Measurements from ENCODE around the gene COX19. TPM values are rescaled to one million over a fixed set of nuclear protein-coding genes. Genes with fewer than 3 reads are reported as not detected.
"Not testable (repeated sequence)": the region's sequence is repeated elsewhere in the genome, so short reads cannot be mapped to it uniquely, and the experiment has no call there.

Gene COX19
- total RNA-seq, 2 donors from 2014 or later, result 7.2 to 18.1 TPM

DNA sequence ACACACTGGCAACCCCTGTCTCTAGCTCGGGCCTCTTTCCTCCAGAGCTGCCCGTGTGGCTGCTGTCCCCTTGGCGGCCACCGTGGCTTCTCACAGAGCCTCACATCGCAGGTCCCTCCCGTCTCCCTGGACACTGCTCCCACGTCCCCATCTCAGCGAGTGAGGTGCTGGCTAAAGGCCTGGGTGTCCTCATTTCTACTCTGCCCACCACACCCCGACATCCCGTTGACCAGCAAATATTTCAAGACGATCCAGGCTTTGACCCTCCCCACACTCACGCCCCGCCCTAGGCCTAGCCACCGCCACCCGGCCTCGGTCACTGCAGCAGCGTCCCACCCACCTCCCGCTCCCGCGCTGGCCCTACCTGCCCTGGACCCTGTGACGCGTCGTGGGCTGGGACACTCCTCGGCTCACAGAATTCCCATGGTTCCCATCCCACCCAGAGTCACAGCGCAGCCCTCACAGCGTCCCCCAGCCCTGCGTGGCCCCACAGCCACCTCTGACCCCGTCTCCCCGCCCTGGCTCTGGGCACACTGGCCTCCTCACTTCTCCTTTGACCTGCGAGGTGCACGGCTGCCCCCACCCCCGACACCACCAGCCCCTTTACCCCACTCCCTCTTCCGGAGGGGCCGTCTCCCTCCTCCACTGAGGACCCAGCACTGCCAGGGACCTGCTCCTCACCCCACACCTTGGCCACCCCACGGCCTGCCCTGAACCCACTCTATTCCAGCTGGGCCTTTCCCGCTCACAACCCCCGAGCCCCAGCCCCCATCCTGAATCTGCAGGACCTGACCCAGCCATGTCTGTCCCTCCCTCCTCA is 27.7 kb downstream of the COX19 start:
- H3K27me3 ChIP-seq (replicated peaks; ENCODE audit: insufficient read depth), result no peaks in the 10 kb centered on the region
- ATAC-seq (ENCODE audit: insufficient number of reproducible peaks, low FRiP score, low read depth) (no peak), DNase-seq (ENCODE audit: low spot score) (no peak)
- H3K4me1 ChIP-seq (ENCODE audit: control insufficient read depth in 1 of 2, low read depth in 2 of 2), result no peaks in the 10 kb centered on the region
- TF ChIP-seq, protein P1, sequence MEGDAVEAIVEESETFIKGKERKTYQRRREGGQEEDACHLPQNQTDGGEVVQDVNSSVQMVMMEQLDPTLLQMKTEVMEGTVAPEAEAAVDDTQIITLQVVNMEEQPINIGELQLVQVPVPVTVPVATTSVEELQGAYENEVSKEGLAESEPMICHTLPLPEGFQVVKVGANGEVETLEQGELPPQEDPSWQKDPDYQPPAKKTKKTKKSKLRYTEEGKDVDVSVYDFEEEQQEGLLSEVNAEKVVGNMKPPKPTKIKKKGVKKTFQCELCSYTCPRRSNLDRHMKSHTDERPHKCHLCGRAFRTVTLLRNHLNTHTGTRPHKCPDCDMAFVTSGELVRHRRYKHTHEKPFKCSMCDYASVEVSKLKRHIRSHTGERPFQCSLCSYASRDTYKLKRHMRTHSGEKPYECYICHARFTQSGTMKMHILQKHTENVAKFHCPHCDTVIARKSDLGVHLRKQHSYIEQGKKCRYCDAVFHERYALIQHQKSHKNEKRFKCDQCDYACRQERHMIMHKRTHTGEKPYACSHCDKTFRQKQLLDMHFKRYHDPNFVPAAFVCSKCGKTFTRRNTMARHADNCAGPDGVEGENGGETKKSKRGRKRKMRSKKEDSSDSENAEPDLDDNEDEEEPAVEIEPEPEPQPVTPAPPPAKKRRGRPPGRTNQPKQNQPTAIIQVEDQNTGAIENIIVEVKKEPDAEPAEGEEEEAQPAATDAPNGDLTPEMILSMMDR (IDR thresholded peaks at IDR 0.05), result no peak
- no peak overlapping the region for H3K27ac ChIP-seq
- H3K9me3 ChIP-seq, result no peaks in the 10 kb centered on the region
- no peaks in the 10 kb centered on the region for H3K36me3 ChIP-seq
- no peak overlapping the region for H3K4me3 ChIP-seq

DNA sequence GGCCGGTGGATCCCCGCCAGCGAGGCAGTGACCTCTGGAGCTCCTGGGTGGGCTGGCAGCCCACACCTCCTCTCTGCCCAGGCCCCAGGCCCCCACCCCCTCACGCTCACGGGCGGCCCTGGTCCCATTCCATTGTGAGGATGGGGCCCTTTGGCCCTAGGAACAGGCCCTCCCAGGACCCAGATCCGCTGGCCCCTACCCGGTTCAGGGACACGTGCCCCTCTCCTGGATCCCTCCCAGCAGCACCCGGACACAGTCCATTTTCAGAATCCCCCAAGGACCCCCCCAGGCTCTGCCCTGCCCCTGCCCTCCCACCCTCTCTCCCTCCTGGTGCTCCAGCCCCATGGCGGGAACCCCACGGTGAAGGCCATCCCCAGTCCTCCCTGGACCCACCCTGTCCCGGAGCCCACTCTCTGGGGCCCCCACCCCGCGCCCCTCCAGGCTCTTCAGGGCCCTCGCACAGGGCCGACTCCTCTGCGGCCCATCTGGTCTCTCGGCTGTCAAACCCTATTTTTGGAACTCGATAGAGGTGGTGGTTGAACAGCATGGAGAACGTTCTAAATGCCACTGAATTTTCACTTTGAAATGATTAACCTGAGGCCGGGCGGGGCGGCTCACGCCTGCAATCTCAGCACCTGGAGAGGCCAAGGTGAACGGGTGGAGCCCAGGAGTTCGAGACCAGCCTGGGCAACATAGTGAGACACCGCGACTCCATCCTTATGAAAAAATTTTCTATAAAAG is 28.9 kb downstream of the COX19 start:
- Histone ChIP-seq H3K9me3 (no peaks in the 10 kb centered on the region), H3K27ac (no peak overlapping the region), H3K4me3 (no peak overlapping the region), H3K4me1 (ENCODE audit: control insufficient read depth in 1 of 2, low read depth in 2 of 2) (no peaks in the 10 kb centered on the region), H3K27me3 (replicated peaks; ENCODE audit: insufficient read depth) (no peaks in the 10 kb centered on the region), H3K36me3 (no peaks in the 10 kb centered on the region)
- ATAC-seq (ENCODE audit: insufficient number of reproducible peaks, low FRiP score, low read depth) (no peak), DNase-seq (ENCODE audit: low spot score) (no peak)
- TF ChIP-seq, protein P1 (IDR thresholded peaks at IDR 0.05), result no peak

DNA sequence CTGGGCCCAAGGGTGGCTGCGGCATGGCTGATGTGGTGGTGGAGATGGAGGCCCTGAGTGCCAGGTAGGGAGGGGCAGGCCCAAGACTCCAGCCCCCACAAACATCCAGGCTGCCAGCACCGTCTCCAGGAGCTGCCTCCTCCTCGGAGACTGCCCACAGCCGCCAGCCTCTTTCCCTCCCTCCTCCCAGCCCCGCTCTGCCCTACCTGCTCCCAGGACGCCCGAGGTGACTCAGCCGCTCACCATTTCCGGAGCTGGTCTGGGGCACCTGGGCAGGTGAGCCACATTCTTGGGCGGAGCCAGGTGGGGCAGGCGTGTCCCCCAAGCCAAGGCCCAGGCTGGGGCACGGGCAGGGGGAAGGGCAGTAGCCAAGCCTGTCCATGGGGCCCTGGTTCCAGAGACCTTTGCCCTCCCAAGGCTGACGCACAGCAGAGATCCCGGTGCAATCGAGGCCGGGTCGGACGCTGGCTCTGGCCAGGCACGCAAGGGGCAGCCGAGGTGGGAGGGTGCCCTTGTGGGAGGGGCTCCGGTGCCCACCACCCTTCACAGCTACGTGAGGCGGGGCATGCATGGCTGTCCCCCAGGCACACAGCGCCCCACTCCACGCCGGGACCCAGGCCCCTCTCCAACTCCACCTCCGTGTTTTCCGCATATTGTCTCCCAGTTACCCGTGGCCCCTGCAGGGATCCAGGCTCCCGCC is 29.6 kb downstream of the COX19 start:
- ATAC-seq (ENCODE audit: insufficient number of reproducible peaks, low FRiP score, low read depth) (no peak), DNase-seq (ENCODE audit: low spot score) (no peak)
- no peak overlapping the region for H3K4me3 ChIP-seq
- H3K27me3 ChIP-seq (replicated peaks; ENCODE audit: insufficient read depth), result no peaks in the 10 kb centered on the region
- H3K4me1 ChIP-seq (ENCODE audit: control insufficient read depth in 1 of 2, low read depth in 2 of 2), result no peaks in the 10 kb centered on the region
- H3K36me3 ChIP-seq, result no peaks in the 10 kb centered on the region
- H3K9me3 ChIP-seq, result no peaks in the 10 kb centered on the region
- TF ChIP-seq, protein P1 (IDR thresholded peaks at IDR 0.05), result no peak
- H3K27ac ChIP-seq, result no peak overlapping the region

DNA sequence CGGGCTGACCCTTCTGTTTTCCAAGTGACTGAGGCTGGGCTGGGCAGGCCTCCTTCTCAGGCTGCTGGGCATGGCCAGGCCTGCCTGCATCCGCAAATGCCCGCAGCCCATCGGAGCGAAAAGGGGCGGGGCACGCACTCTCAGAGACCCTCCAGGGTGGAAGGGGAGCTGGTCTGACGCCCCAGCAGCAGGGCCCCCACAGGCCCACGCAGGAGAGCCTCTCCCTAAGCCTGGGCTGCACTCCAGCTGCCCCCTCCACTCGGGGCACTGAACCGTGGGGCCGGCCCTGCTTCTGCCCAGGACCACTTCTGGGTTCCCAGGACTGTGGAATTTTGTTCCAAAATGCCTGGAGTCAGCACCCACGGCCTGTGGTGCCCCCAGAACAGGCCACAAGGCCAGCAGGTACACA is 30.2 kb downstream of the COX19 start:
- ATAC-seq (ENCODE audit: insufficient number of reproducible peaks, low FRiP score, low read depth), result no peak
- no peaks in the 10 kb centered on the region for H3K4me1 ChIP-seq (ENCODE audit: control insufficient read depth in 1 of 2, low read depth in 2 of 2)
- H3K9me3 ChIP-seq, result no peaks in the 10 kb centered on the region
- H3K4me3 ChIP-seq, result no peak overlapping the region
- TF ChIP-seq, protein P1 (IDR thresholded peaks at IDR 0.05), result no peak
- no peak overlapping the region for H3K27ac ChIP-seq
- H3K27me3 ChIP-seq (replicated peaks; ENCODE audit: insufficient read depth), result no peaks in the 10 kb centered on the region
- DNase-seq (ENCODE audit: low spot score), result no peak
- H3K36me3 ChIP-seq, result no peaks in the 10 kb centered on the region

DNA sequence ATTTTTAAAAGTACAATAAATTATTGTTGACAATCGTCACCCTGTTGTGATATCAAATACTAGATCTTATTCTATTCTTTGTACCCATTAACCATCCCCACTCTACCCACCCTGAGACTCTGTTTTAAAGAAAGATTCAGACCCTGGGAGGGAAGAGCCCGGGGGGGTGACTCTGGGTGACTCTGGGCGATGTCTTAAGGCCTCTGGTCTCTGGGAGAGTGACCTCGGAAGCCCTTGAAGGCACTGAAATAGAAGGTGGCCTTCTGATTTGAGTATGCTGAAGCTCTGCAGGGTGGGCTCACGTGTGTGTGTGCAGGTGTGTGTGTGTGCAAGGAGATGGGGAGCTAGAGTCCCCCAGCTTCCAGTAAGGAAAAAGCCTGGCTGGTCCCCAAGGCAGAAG is 30.6 kb downstream of the COX19 start:
- H3K27ac ChIP-seq, result no peak overlapping the region
- no peaks in the 10 kb centered on the region for H3K4me1 ChIP-seq (ENCODE audit: control insufficient read depth in 1 of 2, low read depth in 2 of 2)
- H3K27me3 ChIP-seq (replicated peaks; ENCODE audit: insufficient read depth), result no peaks in the 10 kb centered on the region
- ATAC-seq (ENCODE audit: insufficient number of reproducible peaks, low FRiP score, low read depth), result no peak
- H3K9me3 ChIP-seq, result no peaks in the 10 kb centered on the region
- no peak overlapping the region for H3K4me3 ChIP-seq
- no peaks in the 10 kb centered on the region for H3K36me3 ChIP-seq
- TF ChIP-seq, protein P1 (IDR thresholded peaks at IDR 0.05), result no peak
- DNase-seq (ENCODE audit: low spot score), result no peak

DNA sequence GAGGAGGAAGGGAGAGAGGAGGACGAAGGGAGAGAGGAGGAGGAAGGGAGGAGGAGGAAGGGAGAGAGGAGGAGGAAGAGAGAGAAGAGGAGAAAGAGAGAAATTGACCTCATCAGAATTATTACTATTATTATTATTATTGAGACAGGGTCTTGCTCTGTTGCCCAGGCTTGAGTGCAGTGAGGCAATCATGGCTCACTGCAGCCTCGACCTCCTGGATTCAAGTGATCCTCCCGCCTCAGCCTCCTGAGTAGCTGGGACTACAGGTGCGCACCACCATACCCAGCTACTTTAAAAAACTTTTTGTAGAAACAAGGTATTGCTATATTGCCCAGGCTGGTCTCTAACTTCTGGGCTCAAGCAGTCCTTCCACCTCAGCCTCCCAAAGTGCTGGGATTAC is 31.6 kb downstream of the COX19 start:
- H3K4me3 ChIP-seq; H3K27me3 ChIP-seq (replicated peaks; ENCODE audit: insufficient read depth); H3K9me3 ChIP-seq; H3K4me1 ChIP-seq (ENCODE audit: control insufficient read depth in 1 of 2, low read depth in 2 of 2); DNase-seq (ENCODE audit: low spot score); H3K27ac ChIP-seq; ATAC-seq (ENCODE audit: insufficient number of reproducible peaks, low FRiP score, low read depth); H3K36me3 ChIP-seq: not testable (repeated sequence)

Measured in thoracic aorta (tissue), 2 donors.